IMR-90 (cell line): ENCODE measurements around the gene CST9.

Experiments
- BHLHE40 ChIP-seq: fragments of 150-350 bp; IDR thresholded peaks from 2 replicates; pipeline ENCODE4 v1.6.1; 2016; ENCODE audit warnings: mild to moderate bottlenecking, low read depth, low read length
- CEBPB ChIP-seq: IDR thresholded peaks from 2 replicates; pipeline ENCODE4 v1.6.1; 2012; ENCODE audit warnings: low read depth, low read length, improper control_type of control experiment
- CTCF ChIP-seq: conservative IDR thresholded peaks from 2 replicates; pipeline ENCODE4 v1.5.1; 2012; ENCODE audit warnings: mild to moderate bottlenecking, low read depth, low read length, improper control_type of control experiment
- FOS ChIP-seq: fragments of 150-350 bp; IDR thresholded peaks from 2 replicates; pipeline ENCODE4 v1.6.1; 2016; ENCODE audit warnings: low read depth, low read length
- MAZ ChIP-seq: IDR thresholded peaks from 2 replicates; pipeline ENCODE4 v1.6.1; 2012; ENCODE audit warnings: low read depth, mild to moderate bottlenecking, low read length, improper control_type of control experiment, moderate library complexity, borderline replicate concordance
- POLR2A ChIP-seq: IDR thresholded peaks from 2 replicates; pipeline ENCODE4 v1.6.1; 2012; ENCODE audit warnings: mild to moderate bottlenecking, low read depth, low read length
- RCOR1 ChIP-seq: IDR thresholded peaks from 2 replicates; pipeline ENCODE4 v1.6.1; 2012; ENCODE audit warnings: mild to moderate bottlenecking, low read length, improper control_type of control experiment; ENCODE audit not compliant: insufficient replicate concordance

- no peak for TF ChIP-seq FOS
- TF ChIP-seq CTCF = no peak
- no peak for TF ChIP-seq POLR2A
- TF ChIP-seq MAZ = no peak
- TF ChIP-seq CEBPB = no peak
- no peak for TF ChIP-seq RCOR1
- no peak for TF ChIP-seq BHLHE40
These were observed 18.6 kb upstream of the CST9 start for GRCh38 chr20:23624324-23624691.
